Heart right ventricle (tissue), 16 donors: ENCODE data around the gene STARD10. TPM values are rescaled to one million over a fixed set of nuclear protein-coding genes. Genes with fewer than 3 reads are reported as not detected.

Experiments used
- ATAC-seq, 8 donors: fragments of 200-7000 bp; cut with Tn5 transposase; one replicate each; pipeline ENCODE4 v1.9.1; 2020; ENCODE audit warnings: mild to moderate bottlenecking in 8 of 8, moderate library complexity in 8 of 8, moderate number of reproducible peaks in 1 of 8
- DNase-seq, 2 donors: peaks; one replicate each; pipeline ENCODE4 v3.0.0-alpha.2; 2020
- H3K27ac ChIP-seq, 10 donors: fragments of 200-600 bp; sonication (generic) in 2 of 10; one replicate each; pipeline versions ENCODE4 v1.5.0 to v1.8.0; 2020 to 2022; ENCODE audit warnings: mild to moderate bottlenecking in 3 of 10
- H3K27me3 ChIP-seq, 7 donors: fragments of 200-600 bp; one replicate each; pipeline ENCODE4 v1.8.0; 2021 to 2022; ENCODE audit warnings: mild to moderate bottlenecking in 2 of 7
- H3K36me3 ChIP-seq, 9 donors: fragments of 200-600 bp; sonication (generic) in 1 of 9; one replicate each; pipeline versions ENCODE4 v1.5.0 to v1.8.0; 2020 to 2022; ENCODE audit warnings: mild to moderate bottlenecking in 2 of 9
- H3K4me1 ChIP-seq, 9 donors: fragments of 200-600 bp; sonication (generic) in 1 of 9; one replicate each; pipeline versions ENCODE4 v1.5.0 to v1.8.0; 2020 to 2022; ENCODE audit warnings: mild to moderate bottlenecking in 4 of 9
- H3K4me3 ChIP-seq, 10 donors: fragments of 200-600 bp; sonication (generic) in 2 of 10; one replicate each; pipeline versions ENCODE4 v1.5.0 to v1.8.0; 2020 to 2022; ENCODE audit warnings: mild to moderate bottlenecking in 7 of 10, moderate library complexity in 2 of 10
- H3K9me3 ChIP-seq, 11 donors: fragments of 200-600 bp in 10 of 11; sonication (generic) in 2 of 11; one replicate each; pipeline versions ENCODE4 v1.5.0 to v1.8.0; 2013 to 2022; ENCODE audit warnings: mild to moderate bottlenecking in 2 of 11, control low read depth in 1 of 11, moderate library complexity in 1 of 11
- CTCF ChIP-seq, 9 donors: fragments of 200-600 bp; sonication (generic) in 2 of 9; IDR thresholded peaks; one replicate each; pipeline versions ENCODE4 v1.5.0 to v1.8.0; 2021 to 2022; ENCODE audit warnings: antibody characterized with exemption in 9 of 9, mild to moderate bottlenecking in 5 of 9, moderate library complexity in 1 of 9
- WGBS, 2 donors: extraction: QIAGEN DNeasy Blood & Tissue Kit; methylation state at CpG; one replicate each; pipeline ENCODE4 v1.1.7; 2013; ENCODE audit warnings: inconsistent platforms in 1 of 2; 5-methylcytosine and 5-hydroxymethylcytosine counted together
- intact Hi-C, 10 donors: fragments of 100-400 bp; cut with DNase I; formaldehyde crosslinking; loops; one replicate each; pipeline versions ENCODE4 v1.11.1 to v1.14.2; 2022
- polyA plus RNA-seq, 2 donors: library from polyadenylated mRNA; stranded (reverse); fragments of 200-250 nt; gene quantifications; one replicate each; pipeline ENCODE4 v1.2.3, GENCODE V29; 2013
- total RNA-seq, 10 donors: library from RNA; stranded (reverse); fragmentation: NEBNext Ultra II Directional in 3 of 10; extraction: Animal tissue kit (Norgen Biotek cat#: 25700) in 3 of 10; gene quantifications; one replicate each; pipeline versions ENCODE4 v1.2.1 to v1.2.4, GENCODE V29; 2021 to 2023
- donor health status: Arrhythmogenic right ventricular cardiomyopathy.
- donor health status: ischemic (EF 13 %, LVEDD 7.1; RV severe dilation, severe dysfunction).
- donor health status: healthy with polysubstance abuse.
- donor health status: DM: no; HTN: yes; CAD: no.
- donor health status: DM: no; HTN: no; CAD: no.
- donor health status: ischemic (EF 25% LVEDD 6.9; RV normal size, moderate dysfunction).
- donor health status: ischemic (EF 25% LVEDD 5.7; RV mildly dilated, moderate dysfunction).
- donor health status: healthy.
- donor health status: DM: yes; HTN: yes; CAD: no.
- donor health status: Ischemic cardiomyopathy.
- donor health status: ischemic (EF 35%, LVEDD 5.7; RV mildly dilated, moderate dysfunction).
- donor health status: nonischemic (EF 11% LVEDD 7.7; RV severe dilation, severe dysfunction).
- donor health status: DM: yes; HTN: yes; CAD: no.
- donor health status: PGD.
- donor health status: ischemic (EF 29% LVEDD 5.4; RV normal size, mild dysfunction).
- donor health status: nonischemic (EF 23%, LVEDD 6.1; RV moderate dilation, normal function).

STARD10 gene
- total and polyA plus RNA-seq, 12 donors, result 36.1 to 291 (median 51.3) TPM

- ATAC-seq, result no peak
- H3K36me3 ChIP-seq, result no peaks in the 10 kb centered on the region
- WGBS, 2 donors, result 92 to 93% methylated on average over 10 of the region's 10 CpGs
- peaks cover 11 to 54% (median 41%) of the 10 kb centered on the region in 9 donors for H3K4me1 ChIP-seq
- TF ChIP-seq CTCF (IDR thresholded peaks at IDR 0.05), result no peak
- no peak for DNase-seq
- no peaks in the 10 kb centered on the region for H3K9me3 ChIP-seq
- intact Hi-C loops, result loop anchor here in 1 of 10 donors (10.0 kb wide), 1 partner anchor 56 kb away; no protein-coding TSS in a partner anchor
- peaks cover 0 to 8% (median 0%) of the 10 kb centered on the region in 7 donors for H3K27me3 ChIP-seq
- H3K4me3 ChIP-seq, result peak overlapping the region; percentile 4 to 68 (median 65)
- peak overlapping the region in 3 of 10 donors; percentile 13 to 31 (median 16) for H3K27ac ChIP-seq
Observed at GRCh38 chr11:72780296-72781062, 13.4 kb downstream of the STARD10 start.

GRCh38 chr11:72779495-72780128, 14.2 kb downstream of the STARD10 start:
- ATAC-seq (no peak), DNase-seq (no peak)
- no peak for TF ChIP-seq CTCF (IDR thresholded peaks at IDR 0.05)
- intact Hi-C loops, result loop anchor here in 2 of 10 donors (5.0 to 10.0 kb wide), 2 partner anchors 55 to 632 kb away; no protein-coding TSS in a partner anchor
- no peak overlapping the region for H3K4me3 ChIP-seq
- H3K9me3 ChIP-seq, result no peaks in the 10 kb centered on the region
- peak overlapping the region in 1 of 10 donors; percentile 31 for H3K27ac ChIP-seq
- peaks cover 11 to 54% (median 41%) of the 10 kb centered on the region in 9 donors for H3K4me1 ChIP-seq
- H3K27me3 ChIP-seq, result peaks cover 0 to 8% (median 0%) of the 10 kb centered on the region in 7 donors
- WGBS, 2 donors, result 89 to 91% methylated on average over 4 of the region's 4 CpGs
- H3K36me3 ChIP-seq, result no peaks in the 10 kb centered on the region

GRCh38 chr11:72778535-72779494, 15.0 kb downstream of the STARD10 start:
- peaks cover 0 to 8% (median 0%) of the 10 kb centered on the region in 7 donors for H3K27me3 ChIP-seq
- ATAC-seq (no peak), DNase-seq (no peak)
- no peak overlapping the region for H3K27ac ChIP-seq
- H3K4me3 ChIP-seq, result no peak overlapping the region
- no peaks in the 10 kb centered on the region for H3K36me3 ChIP-seq
- 95% methylated on average over 7 of the region's 7 CpGs for WGBS, 2 donors
- peaks cover 11 to 59% (median 42%) of the 10 kb centered on the region in 9 donors for H3K4me1 ChIP-seq
- intact Hi-C loops, result loop anchor here in 1 of 10 donors (5.0 kb wide), 1 partner anchor 632 kb away; no protein-coding TSS in a partner anchor
- no peak for TF ChIP-seq CTCF (IDR thresholded peaks at IDR 0.05)
- no peaks in the 10 kb centered on the region for H3K9me3 ChIP-seq
